Neural cell (in vitro differentiated cells): Measurements from ENCODE around the gene CAPN14. TPM values are rescaled to one million over a fixed set of nuclear protein-coding genes. Genes with fewer than 3 reads are reported as not detected.

Source experiments
- H2AFZ ChIP-seq: fragments of 200-600, 300-800 bp; sonication (generic), shearing (Covaris generic); 2 replicates; pipeline ENCODE4 v1.6.0; 2014; ENCODE audit warnings: low read depth, mild to moderate bottlenecking, antibody characterized with exemption, low read length, moderate library complexity
- H3F3A ChIP-seq: fragments of 200-600 bp; shearing (Covaris generic); 2 replicates; pipeline ENCODE4 v1.6.1; 2016; ENCODE audit warnings: mild to moderate bottlenecking, moderate library complexity, mixed read lengths, antibody characterized with exemption, low read length; ENCODE audit not compliant: insufficient read depth, poor library complexity, severe bottlenecking
- H3K27ac ChIP-seq: fragments of 200-600, 300-800 bp; sonication (generic), shearing (Covaris generic); 2 replicates; pipeline ENCODE4 v1.5.1; 2014; ENCODE audit warnings: mild to moderate bottlenecking, low read length, moderate library complexity
- H3K27me3 ChIP-seq: fragments of 300-800, 200-600 bp; sonication (generic), shearing (Covaris generic); 2 replicates; pipeline ENCODE4 v1.6.0; 2014; ENCODE audit warnings: mild to moderate bottlenecking, low read depth, low read length, moderate library complexity; ENCODE audit not compliant: insufficient read depth
- H3K36me3 ChIP-seq: fragments of 300-800, 200-600 bp; sonication (generic), shearing (Covaris generic); 2 replicates; pipeline ENCODE4 v1.5.1; 2014; ENCODE audit warnings: mild to moderate bottlenecking, antibody characterized with exemption, low read length, moderate library complexity; ENCODE audit not compliant: insufficient read depth
- H3K4me2 ChIP-seq: fragments of 300-800, 200-600 bp; sonication (generic), shearing (Covaris generic); 2 replicates; pipeline ENCODE4 v1.6.0; 2014; ENCODE audit warnings: mild to moderate bottlenecking, low read length
- H3K4me3 ChIP-seq: fragments of 300-800, 200-600 bp; sonication (generic), shearing (Covaris generic); 2 replicates; pipeline ENCODE4 v1.5.1; 2014; ENCODE audit warnings: mild to moderate bottlenecking, low read length, moderate library complexity
- H3K79me2 ChIP-seq: fragments of 200-600 bp; shearing (Covaris generic); replicated peaks from 2 replicates; pipeline ENCODE4 v1.6.0; 2014; ENCODE audit warnings: mild to moderate bottlenecking, low read length, moderate library complexity; ENCODE audit not compliant: insufficient read depth
- H3K9ac ChIP-seq: fragments of 300-800, 200-600 bp; sonication (generic), shearing (Covaris generic); 2 replicates; pipeline ENCODE4 v1.6.1; 2016; ENCODE audit warnings: mild to moderate bottlenecking, low read length, mixed read lengths
- H3K9me2 ChIP-seq: fragments of 200-600 bp; shearing (Covaris generic); 2 replicates; pipeline ENCODE4 v1.6.1; 2016; ENCODE audit warnings: mild to moderate bottlenecking, low read length, mixed read lengths; ENCODE audit not compliant: insufficient read depth
- H3K9me3 ChIP-seq: fragments of 200-600, 300-800 bp; sonication (generic), shearing (Covaris generic); 2 replicates; pipeline ENCODE4 v1.6.1; 2016; ENCODE audit warnings: mild to moderate bottlenecking, mixed run types, low read length, moderate library complexity, mixed read lengths
- H4K20me1 ChIP-seq: fragments of 200-600 bp; shearing (Covaris generic); 2 replicates; pipeline ENCODE4 v1.6.1; 2016; ENCODE audit warnings: mild to moderate bottlenecking, mixed run types; ENCODE audit not compliant: insufficient read depth
- EP300 ChIP-seq: fragments of 450-650 bp; conservative IDR thresholded peaks from 2 replicates; pipeline ENCODE4 v1.6.1; 2014; ENCODE audit warnings: antibody characterized with exemption, mild to moderate bottlenecking, moderate library complexity; ENCODE audit not compliant: poor library complexity, severe bottlenecking
- EZH2 ChIP-seq: fragments of 200-600, 300-800 bp; shearing (Covaris generic), sonication (generic); IDR thresholded peaks from 2 replicates; pipeline ENCODE4 v1.6.1; 2014; ENCODE audit warnings: antibody characterized with exemption, low read length, borderline replicate concordance, mild to moderate bottlenecking; ENCODE audit not compliant: insufficient read depth, poor library complexity, severe bottlenecking
- MXI1 ChIP-seq: fragments of 450-650 bp; conservative IDR thresholded peaks from 2 replicates; pipeline ENCODE4 v1.6.1; 2014; ENCODE audit warnings: antibody characterized with exemption, mild to moderate bottlenecking; ENCODE audit not compliant: poor library complexity, severe bottlenecking
- POLR2AphosphoS5 ChIP-seq: IDR thresholded peaks from 2 replicates; pipeline ENCODE4 v1.6.1; 2012
- RAD21 ChIP-seq: fragments of 450-650 bp; conservative IDR thresholded peaks from 2 replicates; pipeline ENCODE4 v1.6.1; 2014; ENCODE audit warnings: antibody characterized with exemption, mild to moderate bottlenecking, moderate library complexity
- REST ChIP-seq: IDR thresholded peaks from 2 replicates; pipeline ENCODE4 v1.6.1; 2012; ENCODE audit warnings: borderline replicate concordance
- SMC3 ChIP-seq: fragments of 450-650 bp; conservative IDR thresholded peaks from 2 replicates; pipeline ENCODE4 v1.6.1; 2014; ENCODE audit warnings: antibody characterized with exemption, mild to moderate bottlenecking, moderate library complexity; ENCODE audit not compliant: poor library complexity
- TAF1 ChIP-seq: IDR thresholded peaks from 2 replicates; pipeline ENCODE4 v1.6.1; 2012; ENCODE audit warnings: low read depth
- polyA plus RNA-seq: library from polyadenylated mRNA; depleted of rRNA; stranded (reverse); fragments of >200 nt; gene quantifications from 2 replicates; pipeline ENCODE4 v1.2.3, GENCODE V29; 2014
- TF ChIP-seq, protein P1 (sequence below): fragments of 450-650 bp; IDR thresholded peaks from 2 replicates; pipeline ENCODE4 v1.5.1; 2014; ENCODE audit warnings: antibody characterized with exemption, mild to moderate bottlenecking, moderate library complexity; ENCODE audit not compliant: poor library complexity, severe bottlenecking

CAPN14 gene
- polyA plus RNA-seq, 1 donor from 2014 or later, result 2.1 TPM

GRCh38 chr2:31219131-31219969 lies 2.0 kb upstream of the CAPN14 start:
- no peaks in the 10 kb centered on the region for H3K9me2 ChIP-seq
- no peaks in the 10 kb centered on the region for H3K9me3 ChIP-seq
- no peak overlapping the region for H2AFZ ChIP-seq
- H3K27me3 ChIP-seq, result no peaks in the 10 kb centered on the region
- TF ChIP-seq TAF1, result no peak
- no peak for TF ChIP-seq POLR2AphosphoS5
- TF ChIP-seq, protein P1, sequence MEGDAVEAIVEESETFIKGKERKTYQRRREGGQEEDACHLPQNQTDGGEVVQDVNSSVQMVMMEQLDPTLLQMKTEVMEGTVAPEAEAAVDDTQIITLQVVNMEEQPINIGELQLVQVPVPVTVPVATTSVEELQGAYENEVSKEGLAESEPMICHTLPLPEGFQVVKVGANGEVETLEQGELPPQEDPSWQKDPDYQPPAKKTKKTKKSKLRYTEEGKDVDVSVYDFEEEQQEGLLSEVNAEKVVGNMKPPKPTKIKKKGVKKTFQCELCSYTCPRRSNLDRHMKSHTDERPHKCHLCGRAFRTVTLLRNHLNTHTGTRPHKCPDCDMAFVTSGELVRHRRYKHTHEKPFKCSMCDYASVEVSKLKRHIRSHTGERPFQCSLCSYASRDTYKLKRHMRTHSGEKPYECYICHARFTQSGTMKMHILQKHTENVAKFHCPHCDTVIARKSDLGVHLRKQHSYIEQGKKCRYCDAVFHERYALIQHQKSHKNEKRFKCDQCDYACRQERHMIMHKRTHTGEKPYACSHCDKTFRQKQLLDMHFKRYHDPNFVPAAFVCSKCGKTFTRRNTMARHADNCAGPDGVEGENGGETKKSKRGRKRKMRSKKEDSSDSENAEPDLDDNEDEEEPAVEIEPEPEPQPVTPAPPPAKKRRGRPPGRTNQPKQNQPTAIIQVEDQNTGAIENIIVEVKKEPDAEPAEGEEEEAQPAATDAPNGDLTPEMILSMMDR, result no peak
- no peak overlapping the region for H3K4me2 ChIP-seq
- H3K4me3 ChIP-seq, result no peak overlapping the region
- H3K36me3 ChIP-seq, result no peaks in the 10 kb centered on the region
- no peaks in the 10 kb centered on the region for H3F3A ChIP-seq
- H3K27ac ChIP-seq, result no peak overlapping the region
- no peak overlapping the region for H3K9ac ChIP-seq
- no peaks in the 10 kb centered on the region for H3K79me2 ChIP-seq
- no peaks in the 10 kb centered on the region for H4K20me1 ChIP-seq

DNA sequence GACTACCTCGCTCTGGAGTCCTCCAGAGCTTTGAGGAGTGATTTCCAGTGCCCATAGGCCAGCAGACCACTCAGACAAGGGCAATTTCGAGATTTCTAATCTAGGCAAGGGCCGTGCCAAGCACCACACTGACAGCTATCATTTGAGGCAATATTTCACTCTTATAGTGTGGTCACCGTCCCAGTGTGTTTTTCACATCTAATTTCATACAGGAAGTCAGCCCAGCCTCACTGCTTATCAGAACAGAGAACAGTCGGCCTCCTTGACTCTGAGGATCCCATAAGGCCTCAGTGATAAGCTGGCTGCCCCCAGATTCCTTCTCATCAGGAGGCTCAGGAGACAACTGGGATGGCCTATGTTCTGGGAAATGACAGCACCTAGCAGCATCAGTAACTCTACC lies 581 bp downstream of the CAPN14 start:
- no peak overlapping the region for H2AFZ ChIP-seq
- no peaks in the 10 kb centered on the region for H3F3A ChIP-seq
- TF ChIP-seq EP300 (no peak), RAD21 (no peak), POLR2AphosphoS5 (no peak), MXI1 (no peak), EZH2 (no peak), SMC3 (no peak), REST (no peak), TAF1 (no peak)
- TF ChIP-seq, protein P1, result no peak
- no peaks in the 10 kb centered on the region for H3K79me2 ChIP-seq
- no peaks in the 10 kb centered on the region for H3K36me3 ChIP-seq
- no peaks in the 10 kb centered on the region for H3K27me3 ChIP-seq
- no peak overlapping the region for H3K27ac ChIP-seq
- H3K4me2 ChIP-seq, result no peak overlapping the region
- no peaks in the 10 kb centered on the region for H3K9me2 ChIP-seq
- H3K9ac ChIP-seq, result no peak overlapping the region
- no peak overlapping the region for H3K4me3 ChIP-seq
- H3K9me3 ChIP-seq, result no peaks in the 10 kb centered on the region
- no peaks in the 10 kb centered on the region for H4K20me1 ChIP-seq
